AG09309 (cell line): ENCODE data around the gene NPM1.
A peak's percentile ranks its signal among the peaks of the same experiment; 100 is the strongest.
"Not testable (repeated sequence)": the region's sequence is repeated elsewhere in the genome, so short reads cannot be mapped to it uniquely, and the experiment has no call there.

Experiments
- DNase-seq: peaks from one replicate; pipeline ENCODE4 v3.0.0-alpha.2; 2010; ENCODE audit warnings: low read depth
- H3K4me3 ChIP-seq: 2 replicates; pipeline ENCODE4 v1.5.1; 2011; ENCODE audit warnings: mild to moderate bottlenecking, low read depth, low read length, moderate library complexity; ENCODE audit not compliant: control insufficient read depth
- TF ChIP-seq, protein P1 (sequence below): IDR thresholded peaks from 2 replicates; pipeline ENCODE4 v1.5.1; 2011; ENCODE audit warnings: mild to moderate bottlenecking, low read depth, low read length, inconsistent platforms; ENCODE audit not compliant: insufficient read depth, control insufficient read depth; ENCODE audit errors: missing control alignments

The NPM1 gene

DNA sequence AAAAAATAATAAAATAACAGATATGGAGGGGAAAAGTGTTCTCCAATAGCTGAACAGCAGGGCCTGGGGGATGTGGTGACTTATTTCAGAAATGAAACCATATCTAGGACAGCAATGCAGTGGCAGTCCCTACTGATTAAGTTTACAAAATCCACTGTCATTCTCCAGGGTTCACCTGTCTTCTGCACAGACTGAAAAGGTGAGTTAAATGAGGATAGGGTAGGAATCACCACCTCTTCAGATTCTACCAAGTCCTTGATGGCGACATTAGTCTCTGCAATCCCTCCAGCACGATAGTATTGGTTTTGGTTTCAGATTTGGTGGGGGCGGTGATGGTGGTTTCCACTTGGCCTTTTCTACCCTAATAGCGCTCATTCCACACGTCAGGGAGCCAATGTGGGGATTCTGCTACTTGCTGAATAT, 32.3 kb upstream of the NPM1 start:
- DNase-seq = no peak
- no peak overlapping the region for H3K4me3 ChIP-seq
- TF ChIP-seq, protein P1, sequence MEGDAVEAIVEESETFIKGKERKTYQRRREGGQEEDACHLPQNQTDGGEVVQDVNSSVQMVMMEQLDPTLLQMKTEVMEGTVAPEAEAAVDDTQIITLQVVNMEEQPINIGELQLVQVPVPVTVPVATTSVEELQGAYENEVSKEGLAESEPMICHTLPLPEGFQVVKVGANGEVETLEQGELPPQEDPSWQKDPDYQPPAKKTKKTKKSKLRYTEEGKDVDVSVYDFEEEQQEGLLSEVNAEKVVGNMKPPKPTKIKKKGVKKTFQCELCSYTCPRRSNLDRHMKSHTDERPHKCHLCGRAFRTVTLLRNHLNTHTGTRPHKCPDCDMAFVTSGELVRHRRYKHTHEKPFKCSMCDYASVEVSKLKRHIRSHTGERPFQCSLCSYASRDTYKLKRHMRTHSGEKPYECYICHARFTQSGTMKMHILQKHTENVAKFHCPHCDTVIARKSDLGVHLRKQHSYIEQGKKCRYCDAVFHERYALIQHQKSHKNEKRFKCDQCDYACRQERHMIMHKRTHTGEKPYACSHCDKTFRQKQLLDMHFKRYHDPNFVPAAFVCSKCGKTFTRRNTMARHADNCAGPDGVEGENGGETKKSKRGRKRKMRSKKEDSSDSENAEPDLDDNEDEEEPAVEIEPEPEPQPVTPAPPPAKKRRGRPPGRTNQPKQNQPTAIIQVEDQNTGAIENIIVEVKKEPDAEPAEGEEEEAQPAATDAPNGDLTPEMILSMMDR = no peak

DNA sequence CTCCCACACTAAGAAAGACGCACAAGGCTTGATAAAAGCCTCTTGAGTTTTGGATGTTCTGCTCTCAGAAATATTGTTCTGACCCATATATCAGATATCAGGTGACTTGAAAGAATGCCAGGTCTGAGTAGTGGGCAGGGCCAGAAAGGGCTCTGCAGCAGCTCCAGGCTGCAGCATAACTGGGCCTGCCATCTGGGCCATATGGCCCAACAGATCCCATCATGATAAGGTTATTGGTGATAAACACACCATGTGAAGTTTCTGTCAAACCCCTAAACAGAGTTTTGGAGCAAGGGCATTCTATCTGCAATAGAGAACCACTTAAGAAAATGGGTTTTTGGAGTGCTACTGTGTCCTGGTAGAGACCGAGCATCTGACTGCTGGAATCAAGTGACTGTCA, 29.8 kb upstream of the NPM1 start:
- no peak for DNase-seq
- TF ChIP-seq, protein P1 = no peak

GRCh38 chr5:171361151-171361550, 26.5 kb upstream of the NPM1 start:
- DNase-seq, H3K4me3 ChIP-seq: not testable (repeated sequence)

More for the DNA sequence above, 29.8 kb upstream of the NPM1 start:
- no peak overlapping the region for H3K4me3 ChIP-seq

DNA sequence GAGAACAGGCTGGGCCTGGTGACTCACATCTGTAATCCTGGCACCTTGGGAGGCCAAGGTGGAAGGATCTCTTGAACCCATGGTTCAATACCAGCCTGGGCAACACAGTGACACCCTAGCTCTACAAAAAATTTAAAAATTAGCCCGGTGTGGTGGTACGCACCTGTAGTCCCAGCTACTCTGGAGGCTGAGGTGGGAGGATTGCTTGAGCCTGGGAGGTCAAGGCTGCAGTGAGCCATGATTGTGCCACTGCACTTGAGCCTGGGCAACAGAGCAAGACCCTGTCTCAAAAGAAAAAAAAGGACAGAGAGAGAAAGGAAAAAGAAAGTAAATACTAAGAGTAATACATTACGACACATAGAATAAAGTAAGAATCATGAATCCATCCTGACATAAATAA, 24.4 kb upstream of the NPM1 start:
- not testable (repeated sequence) for DNase-seq, H3K4me3 ChIP-seq

DNA sequence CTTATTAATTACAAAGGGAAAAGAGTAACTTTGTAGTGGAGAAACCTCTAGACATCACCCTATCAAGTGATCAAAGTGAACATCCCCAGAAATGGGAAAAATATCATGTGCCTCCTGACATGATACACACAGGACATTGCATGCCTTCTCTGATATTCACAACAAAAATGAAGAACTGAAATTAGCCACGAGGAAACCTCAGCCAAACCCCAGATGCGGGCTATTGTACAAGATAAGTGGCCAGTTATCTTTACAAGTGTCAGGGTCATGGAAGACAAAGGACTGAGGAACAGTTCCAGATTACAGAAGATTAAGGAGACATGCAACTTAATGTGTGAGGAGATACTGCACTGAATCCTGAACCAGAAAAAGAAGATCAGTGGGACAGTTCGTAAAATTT, 23.8 kb upstream of the NPM1 start:
- no peak for DNase-seq
- no peak overlapping the region for H3K4me3 ChIP-seq
- TF ChIP-seq, protein P1 = no peak

DNA sequence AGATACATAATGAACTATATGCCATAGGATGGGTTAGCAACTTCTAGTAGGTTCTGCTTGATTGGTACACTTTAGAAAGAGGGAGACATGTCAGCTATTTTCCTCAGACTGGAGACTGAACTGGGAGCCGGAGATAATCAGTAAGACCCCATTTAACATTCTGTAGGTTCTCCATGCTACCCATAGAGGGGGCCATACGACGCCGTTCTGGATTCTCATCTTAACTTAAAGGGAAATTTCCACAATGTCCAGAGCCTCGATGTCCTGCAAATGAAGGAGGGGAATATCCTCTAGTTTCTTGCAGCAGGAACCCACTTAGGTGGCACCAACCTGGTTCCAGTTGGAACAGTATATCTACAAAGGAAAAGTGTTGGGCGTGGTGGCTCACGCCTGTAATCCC, 22.3 kb upstream of the NPM1 start:
- no peak overlapping the region for H3K4me3 ChIP-seq
- TF ChIP-seq, protein P1 = peak; percentile 38
- DNase-seq = no peak

GRCh38 chr5:171366645-171367044, 21.0 kb upstream of the NPM1 start:
- H3K4me3 ChIP-seq = no peak overlapping the region
- no peak for DNase-seq
- TF ChIP-seq, protein P1 = no peak
